ENCODE results near the gene G6PC3.
"Not testable (repeated sequence)": the region's sequence is repeated elsewhere in the genome, so short reads cannot be mapped to it uniquely, and the experiment has no call there.

G6PC3 gene

DNA sequence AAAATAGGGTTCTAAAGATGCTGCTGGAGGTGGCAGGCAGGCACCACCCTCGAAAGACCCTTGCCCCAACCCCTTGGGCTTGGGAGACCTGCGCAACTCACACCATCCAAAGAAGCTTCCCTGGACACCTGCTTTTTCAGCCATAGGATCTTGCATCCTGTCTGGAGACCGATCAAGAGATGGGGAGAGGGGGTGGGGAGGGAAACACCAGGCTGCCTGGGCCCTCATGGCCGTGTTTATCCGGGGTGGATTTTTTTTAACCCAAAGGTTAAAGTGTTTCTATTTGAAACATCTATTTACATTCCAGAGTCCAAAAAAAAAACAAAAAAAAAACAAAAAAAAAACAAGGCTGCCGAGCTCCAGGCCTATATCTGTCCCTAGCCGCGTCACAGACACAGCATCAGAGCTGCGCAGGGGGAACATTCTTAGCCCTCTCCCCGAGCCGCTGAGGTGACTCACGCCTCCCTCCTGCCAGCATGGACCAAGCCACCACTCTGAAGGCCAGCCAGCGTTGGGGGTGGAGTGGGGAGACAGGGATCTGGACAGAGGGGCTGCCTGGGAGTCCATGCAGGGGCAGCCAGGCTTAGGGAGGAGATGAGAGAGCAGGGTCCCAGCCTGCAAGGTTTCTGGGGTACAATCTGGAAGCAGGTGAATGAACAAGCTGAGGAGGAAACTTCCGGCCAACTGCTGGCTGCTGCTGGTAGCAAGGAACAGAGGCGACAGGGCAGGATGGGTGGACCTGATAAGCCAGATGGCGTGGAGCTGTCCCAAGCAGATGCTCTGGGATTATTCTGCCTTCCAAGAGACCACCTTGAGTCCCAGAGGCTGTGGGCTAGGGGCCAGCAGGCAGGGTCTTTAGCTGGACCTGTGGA is 38.1 kb downstream of the G6PC3 start:
- no peak for DNase-seq (ENCODE audit: low read depth in 2 of 2)

DNA sequence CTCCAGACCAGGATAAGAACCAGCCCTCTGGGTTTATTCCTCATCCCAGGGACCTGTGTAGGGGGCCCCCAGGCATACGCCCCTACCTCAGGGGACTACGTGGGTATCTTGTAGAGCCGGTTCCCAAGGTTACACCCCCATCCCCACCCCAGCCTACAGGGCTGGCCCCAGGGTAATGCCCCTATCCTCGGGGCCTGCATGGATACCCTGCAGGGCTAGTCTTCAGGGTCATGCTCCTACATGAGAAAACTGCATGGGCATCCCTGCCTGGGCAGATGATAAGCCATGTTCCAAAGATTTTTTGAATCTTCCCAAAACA is 38.7 kb downstream of the G6PC3 start:
- no peak for DNase-seq (ENCODE audit: low read depth in 2 of 2)

DNA sequence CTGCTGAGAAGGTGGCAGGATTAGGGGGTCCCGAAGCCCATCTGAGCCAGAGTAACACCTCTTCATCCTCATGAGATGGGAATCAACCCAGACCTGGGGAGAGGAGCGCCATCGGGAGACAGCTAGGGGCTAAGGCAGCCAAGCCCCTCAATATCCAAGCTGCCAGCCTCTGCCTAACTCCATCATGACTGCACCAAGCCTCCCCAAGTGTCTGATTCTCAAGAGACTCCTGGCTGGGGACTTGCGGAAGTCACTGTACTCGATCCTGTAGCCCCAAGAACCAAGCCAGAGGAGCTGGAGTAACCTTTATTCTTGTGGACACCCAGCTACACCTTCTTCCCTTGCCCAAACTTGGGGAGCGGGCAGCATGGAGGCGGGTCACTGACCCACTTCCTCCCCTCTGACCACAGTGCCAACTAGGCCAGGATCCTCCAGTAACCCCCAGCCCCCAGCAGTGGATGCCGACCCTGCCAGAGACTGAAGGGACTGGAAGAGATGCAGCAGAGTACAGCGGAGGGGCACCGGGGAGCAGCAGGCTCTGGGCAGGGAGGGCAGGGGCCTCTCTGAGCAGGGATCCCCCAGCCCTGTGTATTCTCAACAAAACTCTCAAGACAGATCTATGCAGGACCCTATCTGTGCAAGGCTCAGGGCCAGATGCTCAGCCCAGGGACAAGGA is 39.6 kb downstream of the G6PC3 start:
- DNase-seq (ENCODE audit: low read depth in 2 of 2), result no peak

DNA sequence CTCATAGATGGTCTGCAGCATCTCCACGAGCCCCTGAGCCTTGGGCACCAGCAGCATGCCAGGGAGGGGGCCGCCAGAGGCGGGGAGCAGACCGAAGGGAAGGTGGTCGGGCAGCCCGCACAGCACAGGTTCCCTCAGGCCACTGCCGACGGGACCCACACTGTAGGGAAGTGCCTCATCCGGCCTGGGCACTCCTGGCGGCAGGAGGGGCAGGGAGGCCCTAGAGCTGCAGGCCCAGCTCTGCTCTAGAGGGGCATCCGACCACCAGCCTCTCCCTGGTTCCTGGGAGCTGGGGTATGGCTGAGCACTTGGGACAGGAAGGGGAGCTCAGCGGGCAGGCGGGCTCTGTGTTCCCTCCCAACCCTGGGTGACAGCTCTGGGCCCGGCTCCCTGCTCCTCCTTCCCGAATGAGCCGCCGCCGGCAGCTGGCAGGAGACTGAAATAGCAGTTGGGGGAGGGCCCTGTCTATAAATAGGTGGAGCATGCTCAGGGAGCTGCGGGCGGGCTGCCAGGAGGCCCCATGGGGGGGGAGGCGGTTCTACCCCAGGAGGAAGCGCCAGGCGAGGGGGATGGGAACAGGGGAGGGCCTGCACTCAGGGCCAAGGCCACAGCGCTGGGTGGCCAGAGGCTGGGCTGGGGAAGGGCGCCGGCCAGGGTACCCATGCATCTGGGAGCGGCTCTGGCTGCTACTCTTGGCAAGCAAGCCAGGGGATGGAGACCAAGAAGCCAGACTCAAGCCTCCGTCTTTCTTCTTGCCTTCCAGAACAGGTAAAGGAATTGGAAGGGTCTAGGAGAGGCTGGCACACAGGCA is 40.5 kb downstream of the G6PC3 start:
- DNase-seq (ENCODE audit: low read depth in 2 of 2), result peak; percentile 44 to 48

DNA sequence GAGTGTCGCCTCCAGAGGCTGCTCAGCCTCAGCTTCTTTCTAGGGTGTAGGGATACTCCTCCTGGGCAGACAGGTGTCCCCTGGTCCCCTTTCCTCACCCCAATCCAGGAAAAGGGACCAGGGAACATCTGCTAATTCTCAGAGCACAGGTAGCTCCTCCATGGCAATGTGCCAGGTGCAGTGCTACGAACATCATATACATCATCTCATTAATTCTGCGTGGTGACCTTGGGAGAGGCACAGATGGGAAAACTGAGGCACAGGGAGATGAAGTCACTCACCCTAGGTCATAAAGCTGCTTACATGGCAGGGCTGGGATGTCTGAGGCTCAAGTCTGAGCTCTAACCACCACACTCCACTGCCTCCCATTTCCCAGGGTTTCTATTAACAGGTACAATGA is 41.2 kb downstream of the G6PC3 start:
- no peak for DNase-seq (ENCODE audit: low read depth in 2 of 2)

DNA sequence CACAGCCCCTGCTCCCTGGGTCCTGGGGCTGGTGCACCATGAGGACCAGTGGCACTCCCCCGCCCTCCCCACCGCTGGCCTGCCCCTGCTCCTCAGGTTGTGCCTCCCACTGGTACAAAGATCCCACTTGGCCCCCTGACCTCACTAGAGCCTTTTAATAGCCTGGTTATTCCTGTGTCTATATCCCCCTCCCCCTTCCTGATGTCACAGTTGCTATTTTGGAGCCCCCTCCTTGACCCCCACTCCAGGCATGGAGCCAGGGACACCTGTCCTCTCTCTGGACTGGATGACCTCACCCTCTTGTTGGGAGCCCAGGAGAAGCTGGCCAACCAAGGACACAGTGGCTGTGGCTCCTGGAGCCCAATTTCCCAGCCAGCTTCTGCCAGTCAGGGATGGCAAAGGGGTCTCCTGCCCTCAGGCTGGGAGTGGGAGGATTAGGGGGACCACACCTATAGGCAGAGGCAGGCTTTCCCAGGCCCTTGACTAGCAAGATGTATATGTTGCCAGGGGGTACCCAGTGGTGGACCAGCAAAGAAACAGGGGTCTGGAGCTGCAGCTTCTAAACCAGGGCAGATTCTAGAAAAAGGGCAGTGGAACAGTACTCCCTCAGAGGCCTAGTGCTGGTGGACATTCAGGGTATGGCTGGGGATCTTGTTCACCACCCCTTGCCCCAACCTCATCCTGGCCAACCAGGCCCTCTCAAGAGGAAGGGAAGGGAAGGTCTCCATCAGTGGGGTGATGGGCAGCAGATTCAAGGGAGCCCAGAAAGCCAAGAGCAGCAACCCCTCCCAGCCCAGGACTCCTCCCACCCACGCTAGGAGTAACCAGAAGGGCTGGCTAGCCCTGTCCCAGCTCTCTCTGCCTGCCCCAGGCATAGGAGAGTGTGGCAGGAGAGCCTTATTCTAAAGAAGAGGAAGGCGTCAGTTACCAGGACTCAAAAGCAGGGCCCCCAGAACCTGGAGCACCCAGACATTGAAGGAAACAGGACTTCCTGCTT is 42.0 kb downstream of the G6PC3 start:
- DNase-seq (ENCODE audit: low read depth in 2 of 2), result no peak

DNA sequence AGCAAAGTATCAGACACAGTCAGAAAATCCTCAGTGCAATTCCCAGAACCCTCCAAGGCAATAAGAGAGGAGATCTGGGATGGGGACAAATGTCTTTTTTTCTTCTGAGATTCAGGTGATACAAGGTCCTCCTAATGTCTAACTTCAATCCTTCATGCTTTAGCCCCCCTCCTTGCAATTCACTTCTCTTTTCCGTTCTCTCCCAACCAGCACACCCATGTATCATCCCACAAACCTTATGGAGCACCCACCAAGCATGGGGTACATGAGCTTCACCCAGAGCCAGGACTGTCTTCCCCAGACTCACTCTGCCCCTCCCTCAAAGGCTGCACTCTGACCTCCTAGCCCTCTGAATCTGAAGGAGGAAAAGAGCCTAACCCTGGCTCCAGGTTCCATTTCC is 42.8 kb downstream of the G6PC3 start:
- DNase-seq (ENCODE audit: low read depth in 2 of 2), result no peak

DNA sequence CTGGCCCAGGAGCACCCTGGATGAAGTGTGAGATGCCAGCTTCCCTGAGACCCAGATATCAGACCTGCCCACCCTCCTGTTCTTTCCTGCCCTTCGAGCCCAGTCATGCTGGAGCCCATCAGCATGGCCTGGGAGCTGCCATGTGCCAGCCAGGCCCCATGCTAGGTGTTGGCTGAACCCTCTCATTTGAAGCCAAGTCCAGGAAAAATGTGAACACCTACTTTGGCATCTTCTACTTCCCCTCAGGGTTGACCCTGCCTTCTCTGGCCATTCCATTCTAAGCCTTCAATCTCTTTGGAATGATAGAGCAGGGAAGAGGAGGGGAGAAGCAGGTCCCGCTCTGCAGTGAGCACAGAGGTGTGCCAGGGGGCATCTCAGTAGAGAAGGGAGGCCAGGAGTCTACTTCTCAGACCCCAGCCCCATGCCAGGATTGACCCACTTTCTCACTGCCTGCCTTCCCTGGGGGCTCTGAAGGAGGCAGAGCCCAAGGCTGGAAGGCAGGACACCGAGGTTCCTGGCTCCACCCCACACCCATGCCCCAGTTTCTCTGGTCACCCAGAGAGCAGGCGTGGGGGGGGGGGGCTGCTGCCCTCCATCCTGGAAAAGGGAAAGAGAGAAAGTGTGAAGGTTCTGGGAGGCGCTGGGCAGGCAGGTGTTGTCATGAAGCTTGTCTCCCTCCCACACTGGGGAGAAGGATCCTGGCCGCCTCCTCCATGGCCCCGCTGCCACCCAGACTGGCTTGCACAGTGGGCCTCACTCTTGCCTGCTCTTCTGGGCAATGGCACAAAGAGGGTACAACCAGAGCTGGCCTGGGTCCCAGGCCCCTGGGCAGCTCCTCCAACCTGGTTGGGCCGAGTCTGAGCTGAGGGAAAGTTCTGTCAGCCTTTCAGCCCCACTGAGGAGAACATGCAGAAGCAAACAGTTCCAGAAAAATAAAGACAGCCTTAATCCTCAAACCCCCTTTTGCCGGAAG is 43.6 kb downstream of the G6PC3 start:
- no peak for DNase-seq (ENCODE audit: low read depth in 2 of 2)

DNA sequence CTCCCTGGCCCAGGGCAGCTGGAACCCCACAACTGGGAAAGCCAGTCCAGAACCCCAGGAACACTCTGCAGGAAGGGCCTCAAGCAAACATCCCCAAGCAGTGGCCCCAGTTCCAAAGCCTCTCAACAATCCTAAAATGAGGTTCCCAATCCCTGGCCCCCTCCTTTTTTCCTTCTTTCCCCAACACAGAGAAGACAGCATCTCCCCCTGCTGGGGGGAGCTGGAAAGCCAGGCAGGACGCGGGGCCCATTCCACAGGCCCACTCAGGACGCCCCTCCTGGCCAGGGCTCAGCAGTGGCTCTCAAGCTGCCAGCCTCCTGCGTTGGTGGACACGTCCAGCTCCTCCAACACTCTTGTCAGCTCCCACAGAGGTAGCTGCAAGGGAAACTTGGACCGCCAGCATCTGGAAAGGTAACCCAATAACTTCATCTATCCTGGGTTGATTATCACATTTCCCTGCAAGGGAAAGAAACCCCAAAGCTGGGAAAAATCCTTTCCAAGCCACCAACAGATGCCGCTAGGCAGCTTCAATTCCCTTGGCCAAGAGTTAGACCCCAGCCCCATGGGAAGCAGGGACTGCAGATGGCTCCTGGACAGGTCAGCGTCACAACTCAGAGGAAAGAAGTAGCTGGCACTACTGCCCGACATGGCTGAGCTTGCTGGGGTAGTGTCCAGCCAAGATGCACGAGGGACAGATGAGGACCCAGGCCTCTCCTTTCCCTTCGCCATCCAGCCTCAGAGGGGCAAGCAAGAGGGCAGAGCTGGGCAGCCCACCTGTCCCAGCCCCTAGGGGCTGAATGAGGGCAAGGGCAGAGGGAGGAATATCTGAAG is 45.3 kb downstream of the G6PC3 start:
- DNase-seq (ENCODE audit: low read depth in 2 of 2), result no peak

DNA sequence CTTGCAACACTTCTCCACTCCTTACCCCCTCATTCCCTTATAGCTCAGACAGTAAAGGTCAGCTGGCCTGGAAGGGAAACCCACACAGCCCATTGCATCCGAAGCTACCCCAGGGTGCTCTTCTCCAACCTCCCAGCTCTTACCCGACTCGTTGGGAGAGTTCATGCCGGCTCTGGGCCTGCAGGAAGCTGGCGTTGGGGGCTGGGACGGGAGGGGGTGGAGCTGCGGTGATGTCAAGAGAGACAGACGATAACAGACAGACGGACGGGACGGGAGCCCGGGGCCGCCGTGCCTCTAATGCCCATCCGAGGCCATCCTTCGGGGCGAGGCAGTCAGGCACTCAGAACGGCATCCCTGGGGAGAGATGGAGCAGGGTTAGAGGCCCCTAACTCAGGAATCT is 46.8 kb downstream of the G6PC3 start:
- DNase-seq (ENCODE audit: low read depth in 2 of 2), result no peak

DNA sequence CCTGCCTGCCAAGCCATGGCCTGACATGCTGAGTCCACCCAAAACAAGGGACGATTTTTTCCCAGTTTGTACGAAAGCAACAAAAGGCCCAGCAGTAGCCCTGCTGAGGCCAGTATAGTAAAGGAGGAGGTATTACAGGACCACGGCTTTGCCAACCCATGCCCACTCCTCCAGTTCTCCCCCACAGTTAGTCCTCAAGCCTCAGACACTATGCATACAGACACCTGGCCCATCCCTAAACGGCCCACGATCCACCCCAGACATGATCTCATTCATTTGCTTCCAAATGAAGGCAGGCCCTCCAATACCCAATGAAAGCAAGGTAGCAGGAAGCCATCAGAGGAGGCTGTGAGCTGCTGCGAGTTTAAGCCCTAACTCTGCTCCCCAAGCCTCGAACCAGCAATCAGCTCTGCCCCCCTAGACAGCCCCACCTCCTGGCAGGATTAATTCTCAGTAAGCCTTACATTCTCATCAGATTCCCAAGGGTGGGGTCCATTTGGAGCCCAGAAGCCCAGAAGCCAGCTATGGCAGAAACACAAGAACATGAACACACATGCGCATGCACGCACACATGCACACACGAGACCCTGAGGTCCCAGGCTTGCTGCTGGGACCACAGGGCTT is 48.0 kb downstream of the G6PC3 start:
- DNase-seq (ENCODE audit: low read depth in 2 of 2), result no peak

DNA sequence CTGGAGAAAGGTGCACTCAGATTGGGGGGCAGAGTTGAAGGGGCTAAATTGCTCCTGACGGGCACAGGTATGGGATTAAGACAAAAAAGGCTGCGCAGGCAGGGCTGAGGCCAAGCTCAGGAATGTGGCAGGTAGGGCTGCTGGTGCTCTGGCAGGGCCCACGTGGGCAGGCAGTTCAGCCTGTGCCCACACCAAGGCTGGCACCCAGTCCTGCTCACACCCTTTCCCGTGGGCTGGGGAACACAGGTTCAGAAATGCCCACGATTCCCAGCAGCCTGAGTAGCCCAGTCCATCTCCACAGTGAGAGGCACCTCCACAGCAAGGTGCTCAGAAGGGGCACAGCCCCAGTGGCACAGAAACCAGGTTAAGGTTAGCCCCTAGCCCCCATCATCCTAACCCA is 48.5 kb downstream of the G6PC3 start:
- DNase-seq (ENCODE audit: low read depth in 2 of 2), result no peak

DNA sequence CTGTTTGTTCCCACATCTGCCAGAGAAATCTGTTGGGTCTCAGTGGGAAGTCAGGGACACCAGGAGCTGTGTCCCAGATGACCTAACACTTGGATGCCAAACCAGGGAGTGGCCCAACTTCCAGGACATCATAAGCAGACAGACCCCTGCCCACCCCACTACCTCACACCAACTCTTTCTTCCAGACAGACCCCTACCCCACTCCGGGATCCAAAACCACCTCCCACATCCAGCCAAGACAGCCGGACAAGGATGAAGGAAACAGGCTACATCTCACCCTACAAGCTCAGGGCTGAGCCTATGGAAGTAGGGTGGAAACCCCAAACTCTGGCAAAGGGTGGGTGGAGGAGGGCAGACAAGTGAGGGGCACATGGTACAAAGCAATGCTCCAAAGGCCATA is 49.3 kb downstream of the G6PC3 start:
- no peak for DNase-seq (ENCODE audit: low read depth in 2 of 2)

DNA sequence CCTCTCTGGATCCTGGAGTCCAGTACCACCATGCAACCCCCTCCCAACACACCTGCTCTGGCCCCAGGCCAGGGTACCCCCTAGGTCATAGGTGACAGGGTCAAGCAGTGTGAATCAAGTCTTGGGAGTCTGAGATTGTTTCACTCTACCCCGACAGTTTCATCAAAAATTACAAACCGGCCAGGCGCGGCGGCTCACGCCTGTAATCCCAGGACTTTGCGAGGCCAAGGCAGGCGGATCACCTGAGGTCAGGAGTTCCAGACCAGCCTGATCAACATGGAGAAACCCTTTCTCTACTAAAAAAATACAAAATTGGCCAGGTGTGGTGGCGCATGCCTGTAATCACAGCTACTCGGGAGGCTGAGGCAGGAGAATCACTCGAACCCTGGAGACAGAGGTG is 49.7 kb downstream of the G6PC3 start:
- not testable (repeated sequence) for DNase-seq (ENCODE audit: low read depth in 2 of 2)

DNA sequence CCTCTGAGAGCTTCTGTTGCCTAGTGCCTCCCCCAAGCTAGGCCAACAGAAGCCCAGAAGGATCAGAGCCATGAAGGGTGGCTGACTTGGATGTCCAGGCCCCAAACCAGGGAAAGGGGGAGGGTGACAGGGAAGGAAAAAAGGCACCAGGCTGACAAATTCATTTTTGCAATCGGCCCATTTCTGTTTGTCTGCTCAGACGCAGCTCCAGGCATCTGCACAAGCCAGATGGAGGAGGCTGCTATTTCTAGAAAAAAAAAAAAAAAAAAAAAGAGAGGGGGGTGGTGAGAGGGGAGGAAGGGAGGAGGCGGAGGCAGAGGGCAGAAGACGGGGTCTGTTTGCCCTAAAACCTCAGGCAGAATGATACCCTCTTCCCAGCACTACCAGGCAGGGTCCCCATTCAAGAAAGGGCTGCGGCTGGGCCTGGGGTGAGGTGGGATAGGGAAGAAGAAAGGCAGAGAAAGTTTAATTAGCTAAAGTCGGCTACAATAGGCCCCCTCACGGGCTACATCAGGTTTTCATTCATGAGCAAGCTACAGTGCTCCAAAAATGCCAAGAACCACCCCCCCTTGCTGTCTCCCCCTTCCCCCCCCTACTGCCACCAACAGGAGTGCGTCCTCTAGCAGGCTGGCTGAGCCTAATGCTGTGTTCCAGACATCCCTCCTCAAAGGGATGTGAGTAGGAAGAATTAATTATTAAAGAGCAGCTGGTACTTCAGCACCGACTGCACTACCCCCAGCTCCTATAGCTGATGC is 50.5 kb downstream of the G6PC3 start:
- DNase-seq (ENCODE audit: low read depth in 2 of 2), result no peak

DNA sequence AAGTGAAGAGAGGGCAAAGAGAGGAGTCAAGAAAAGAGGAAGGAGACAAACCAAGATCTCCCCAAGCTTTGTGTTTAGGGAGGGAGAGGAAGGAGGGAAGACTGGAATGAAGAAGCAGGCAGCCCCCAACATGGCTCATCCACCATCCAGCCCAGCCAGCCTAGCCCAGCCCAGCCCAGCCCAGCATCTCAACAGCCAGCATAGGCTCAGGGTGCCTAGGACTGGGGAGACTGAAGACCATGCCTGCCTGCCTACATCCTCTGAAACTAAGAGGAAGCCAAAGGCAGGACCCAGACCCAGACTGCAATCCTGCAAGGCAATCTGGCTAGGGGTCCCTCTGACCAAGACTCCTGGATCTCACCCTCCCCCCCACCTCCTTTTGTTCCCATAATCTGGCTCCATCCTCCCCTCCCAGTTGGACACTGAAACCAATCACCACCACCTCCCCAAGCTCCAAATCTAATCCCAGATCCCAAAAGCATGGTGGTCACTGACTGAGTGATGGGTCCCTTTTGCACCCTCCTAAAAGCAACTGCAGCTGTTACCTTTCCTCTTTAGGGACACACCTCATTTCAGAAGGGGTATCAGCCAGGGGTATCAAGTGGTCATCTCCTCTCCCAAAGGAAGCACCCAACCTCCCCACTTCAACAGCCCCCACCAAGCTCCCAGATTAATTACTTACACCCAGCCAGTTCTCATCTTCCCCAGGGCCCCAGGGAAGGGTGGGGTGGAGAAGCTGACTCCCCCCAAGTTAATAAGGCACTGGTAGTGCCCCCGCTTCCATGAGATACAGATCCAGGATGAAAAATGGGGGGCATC is 51.7 kb downstream of the G6PC3 start:
- DNase-seq (ENCODE audit: low read depth in 2 of 2), result no peak

DNA sequence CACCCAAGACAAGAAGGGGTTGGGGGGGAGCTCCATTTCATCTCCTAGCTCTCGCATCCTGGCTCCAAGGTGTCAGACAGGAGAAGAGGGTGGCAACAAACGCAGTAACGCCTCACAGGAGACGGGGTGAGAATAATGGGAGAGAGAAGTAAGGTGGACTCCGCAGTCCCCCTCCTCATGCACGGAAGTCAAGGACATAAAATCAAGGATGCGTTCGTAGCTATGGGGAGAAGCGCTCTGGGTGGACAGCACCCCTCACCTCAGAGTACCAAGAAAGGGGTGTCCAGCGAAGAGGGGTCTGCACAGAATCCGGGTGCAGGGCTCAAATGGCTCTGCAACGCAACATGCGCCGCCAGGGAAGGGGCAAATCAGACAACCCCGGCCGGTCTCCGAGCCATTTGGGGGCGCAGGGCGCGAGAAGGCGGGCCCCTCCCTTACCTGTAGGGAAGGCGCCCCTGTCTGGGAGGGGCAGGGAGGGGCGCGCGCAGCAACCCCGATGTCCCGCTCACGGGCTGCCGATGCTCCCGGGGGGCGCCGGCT is 52.4 kb downstream of the G6PC3 start:
- no peak for DNase-seq (ENCODE audit: low read depth in 2 of 2)
